Activated naive CD4-positive, alpha-beta T cell (primary cell): ENCODE measurements around the gene C1QL4.

Experiments used
- DNase-seq, 4 experiments: peaks; one replicate each; lab custom pipeline; 2025; lab: John Stamatoyannopoulos, UW

Gene C1QL4

GRCh38 chr12:49347311-49348193 lies 10.6 kb upstream of the C1QL4 start:
- peak; percentile 68 to 79 (median 68) for DNase-seq

GRCh38 chr12:49346659-49347310 lies 9.8 kb upstream of the C1QL4 start, which contains the start of gene DNAJC22:
Gene DNAJC22 (plus strand): TSS chr12:49346888. CDS start chr12:49348873, 1,985 bp downstream.
- no peak for DNase-seq

- no peak for DNase-seq
Observed at GRCh38 chr12:49345825-49346658, 9.1 kb upstream of the C1QL4 start.

GRCh38 chr12:49345051-49345824 lies 8.2 kb upstream of the C1QL4 start:
- DNase-seq = peak in 1 of 4 experiments; percentile 23

GRCh38 chr12:49344486-49345050 lies 7.6 kb upstream of the C1QL4 start:
- DNase-seq = no peak

- DNase-seq = no peak
Observed at GRCh38 chr12:49342914-49343731, 6.1 kb upstream of the C1QL4 start.

- peak in 3 of 4 experiments; percentile 47 to 55 (median 52) for DNase-seq
Observed at GRCh38 chr12:49342066-49342913, 5.3 kb upstream of the C1QL4 start.

- DNase-seq = no peak
Observed at GRCh38 chr12:49341777-49342065, 4.7 kb upstream of the C1QL4 start.

- DNase-seq = no peak
Observed at GRCh38 chr12:49340971-49341776, 4.2 kb upstream of the C1QL4 start.

- no peak for DNase-seq
Observed at GRCh38 chr12:49340095-49340870, 3.3 kb upstream of the C1QL4 start.

GRCh38 chr12:49339464-49339861 lies 2.5 kb upstream of the C1QL4 start:
- DNase-seq = no peak

- DNase-seq = no peak
Observed at GRCh38 chr12:49338830-49339463, 2.0 kb upstream of the C1QL4 start.

GRCh38 chr12:49335955-49336644 lies 888 bp downstream of the C1QL4 start:
- no peak for DNase-seq

GRCh38 chr12:49335118-49335954 lies 1.7 kb downstream of the C1QL4 start:
- no peak for DNase-seq

GRCh38 chr12:49334681-49335080 lies 2.3 kb downstream of the C1QL4 start:
- no peak for DNase-seq

- no peak for DNase-seq
Observed at GRCh38 chr12:49334226-49334625, 2.8 kb downstream of the C1QL4 start.
